Measurements from ENCODE around the gene TAF6. TPM values are rescaled to one million over a fixed set of nuclear protein-coding genes. Genes with fewer than 3 reads are reported as not detected.
A peak's percentile ranks its signal among the peaks of the same experiment; 100 is the strongest.

TAF6 gene
- total RNA-seq, 3 donors from 2014 or later = 31.5 to 35.0 (median 34.4) TPM

GRCh38 chr7:100088621-100089457 lies 30.3 kb downstream of the TAF6 start, which contains the start of gene COPS6:
Gene COPS6, plus strand, starts transcription at chr7:100088969. Its CDS starts 22 bp downstream, at chr7:100088991.
- Histone ChIP-seq H3K27me3 (no peaks in the 10 kb centered on the region), H3K36me3 (peaks cover 9% of the 10 kb centered on the region), H3K4me3 (peak within 1 kb of the TSS; percentile 57 to 87 (median 78)), H3K9me3 (no peaks in the 10 kb centered on the region), H3K4me1 (peaks cover 0 to 3% of the 10 kb centered on the region in 2 donors), H3K27ac (peak within 1 kb of the TSS; percentile 88 to 90)
- TF ChIP-seq, protein P1, sequence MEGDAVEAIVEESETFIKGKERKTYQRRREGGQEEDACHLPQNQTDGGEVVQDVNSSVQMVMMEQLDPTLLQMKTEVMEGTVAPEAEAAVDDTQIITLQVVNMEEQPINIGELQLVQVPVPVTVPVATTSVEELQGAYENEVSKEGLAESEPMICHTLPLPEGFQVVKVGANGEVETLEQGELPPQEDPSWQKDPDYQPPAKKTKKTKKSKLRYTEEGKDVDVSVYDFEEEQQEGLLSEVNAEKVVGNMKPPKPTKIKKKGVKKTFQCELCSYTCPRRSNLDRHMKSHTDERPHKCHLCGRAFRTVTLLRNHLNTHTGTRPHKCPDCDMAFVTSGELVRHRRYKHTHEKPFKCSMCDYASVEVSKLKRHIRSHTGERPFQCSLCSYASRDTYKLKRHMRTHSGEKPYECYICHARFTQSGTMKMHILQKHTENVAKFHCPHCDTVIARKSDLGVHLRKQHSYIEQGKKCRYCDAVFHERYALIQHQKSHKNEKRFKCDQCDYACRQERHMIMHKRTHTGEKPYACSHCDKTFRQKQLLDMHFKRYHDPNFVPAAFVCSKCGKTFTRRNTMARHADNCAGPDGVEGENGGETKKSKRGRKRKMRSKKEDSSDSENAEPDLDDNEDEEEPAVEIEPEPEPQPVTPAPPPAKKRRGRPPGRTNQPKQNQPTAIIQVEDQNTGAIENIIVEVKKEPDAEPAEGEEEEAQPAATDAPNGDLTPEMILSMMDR (IDR thresholded peaks at IDR 0.05) = no peak
- TF ChIP-seq POLR2A (IDR thresholded peaks at IDR 0.05) (peak; percentile 62), POLR2AphosphoS5 (IDR thresholded peaks at IDR 0.05) (peak; percentile 91 to 92 (median 92))
- DNase-seq (ENCODE audit: low spot score in 2 of 2) = peak; percentile 63 to 83
- intact Hi-C loops (cut with DNase I; ENCODE audit: low total_unique reads) = loop anchor here (10.0 kb wide), 2 partner anchors 56 to 74 kb away; partner anchors contain the start of genes LAMTOR4 and ZKSCAN1

DNA sequence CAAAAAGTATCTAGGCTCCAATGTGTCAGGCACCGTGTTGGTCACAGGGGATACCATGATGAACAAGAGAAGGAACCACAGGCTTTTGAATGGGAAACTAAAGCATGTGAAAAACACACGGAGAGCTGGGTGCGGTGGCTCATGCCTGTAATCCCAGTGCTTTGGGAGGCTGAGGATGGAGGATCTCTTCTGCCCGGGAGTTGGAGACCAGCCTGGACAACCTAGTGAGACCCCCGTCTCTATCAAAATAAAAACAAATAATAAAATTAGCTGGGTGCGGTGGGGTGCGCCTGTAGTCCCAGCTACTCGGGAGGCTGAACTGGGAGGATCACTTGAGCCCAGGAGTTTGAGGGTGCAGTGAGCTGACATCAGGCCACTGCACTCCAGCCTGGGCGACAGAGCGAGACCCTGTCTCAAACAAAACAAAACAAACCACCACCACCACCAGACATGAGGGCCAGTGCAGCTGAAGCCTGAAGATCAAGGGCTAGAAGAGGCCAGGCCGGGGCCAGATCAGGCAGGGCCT lies 31.0 kb downstream of the TAF6 start:
- H3K27ac ChIP-seq = peak overlapping the region; percentile 88 to 90
- no peaks in the 10 kb centered on the region for H3K27me3 ChIP-seq
- intact Hi-C loops (cut with DNase I; ENCODE audit: low total_unique reads) = loop anchor here (10.0 kb wide), 2 partner anchors 57 to 73 kb away; partner anchors contain the start of genes LAMTOR4 and ZKSCAN1
- H3K9me3 ChIP-seq = no peaks in the 10 kb centered on the region
- H3K36me3 ChIP-seq = peaks cover 9% of the 10 kb centered on the region
- DNase-seq (ENCODE audit: low spot score in 2 of 2) = no peak
- H3K4me1 ChIP-seq = peaks cover 0 to 3% of the 10 kb centered on the region in 2 donors
- H3K4me3 ChIP-seq = peak overlapping the region; percentile 57 to 87 (median 78)
- TF ChIP-seq POLR2AphosphoS5 (IDR thresholded peaks at IDR 0.05) = no peak
- TF ChIP-seq, protein P1 (IDR thresholded peaks at IDR 0.05) = no peak
- TF ChIP-seq POLR2A (IDR thresholded peaks at IDR 0.05) = no peak

DNA sequence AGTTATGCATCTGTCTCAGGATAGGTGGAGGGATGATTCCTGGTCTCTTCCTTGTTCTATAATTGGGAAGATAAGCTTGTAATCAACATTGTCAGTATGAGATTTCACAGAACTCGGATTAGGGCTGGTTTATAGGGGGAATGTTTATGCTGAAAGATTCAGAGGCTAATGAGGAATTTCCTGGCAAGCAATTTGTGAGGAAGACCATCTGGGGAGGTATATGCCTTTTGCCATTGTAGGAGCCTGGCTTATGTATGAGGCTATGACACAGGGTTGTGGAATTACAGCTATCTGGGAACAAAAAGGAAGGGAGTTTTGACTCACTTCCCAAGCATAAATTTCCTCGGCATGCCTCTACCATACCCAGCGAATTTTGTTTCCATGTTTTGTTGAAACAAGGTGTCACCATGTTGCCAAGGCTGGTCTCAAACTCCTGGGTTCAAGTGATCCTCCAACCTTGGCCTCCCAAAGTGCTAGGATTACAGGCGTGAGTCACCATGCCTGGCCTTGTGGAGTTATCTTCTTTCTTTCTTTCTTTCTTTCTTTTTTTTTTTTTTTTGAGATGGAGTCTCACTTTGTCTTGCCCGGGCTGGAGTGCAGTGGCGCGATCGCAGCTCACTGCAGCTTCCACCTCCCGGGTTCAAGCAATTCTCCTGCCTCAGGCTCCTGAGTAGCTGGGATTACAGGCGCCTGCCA lies 32.0 kb downstream of the TAF6 start:
- H3K9me3 ChIP-seq = no peaks in the 10 kb centered on the region
- no peak for DNase-seq (ENCODE audit: low spot score in 2 of 2)
- peaks cover 0 to 3% of the 10 kb centered on the region in 2 donors for H3K4me1 ChIP-seq
- H3K36me3 ChIP-seq = peaks cover 9% of the 10 kb centered on the region
- no peak for TF ChIP-seq POLR2AphosphoS5 (IDR thresholded peaks at IDR 0.05)
- no peak for TF ChIP-seq POLR2A (IDR thresholded peaks at IDR 0.05)
- TF ChIP-seq, protein P1 (IDR thresholded peaks at IDR 0.05) = no peak
- no peaks in the 10 kb centered on the region for H3K27me3 ChIP-seq
- no peak overlapping the region for H3K4me3 ChIP-seq
- intact Hi-C loops (cut with DNase I; ENCODE audit: low total_unique reads) = loop anchor here (10.0 kb wide), 2 partner anchors 58 to 72 kb away; partner anchors contain the start of genes LAMTOR4 and ZKSCAN1
- H3K27ac ChIP-seq = no peak overlapping the region

DNA sequence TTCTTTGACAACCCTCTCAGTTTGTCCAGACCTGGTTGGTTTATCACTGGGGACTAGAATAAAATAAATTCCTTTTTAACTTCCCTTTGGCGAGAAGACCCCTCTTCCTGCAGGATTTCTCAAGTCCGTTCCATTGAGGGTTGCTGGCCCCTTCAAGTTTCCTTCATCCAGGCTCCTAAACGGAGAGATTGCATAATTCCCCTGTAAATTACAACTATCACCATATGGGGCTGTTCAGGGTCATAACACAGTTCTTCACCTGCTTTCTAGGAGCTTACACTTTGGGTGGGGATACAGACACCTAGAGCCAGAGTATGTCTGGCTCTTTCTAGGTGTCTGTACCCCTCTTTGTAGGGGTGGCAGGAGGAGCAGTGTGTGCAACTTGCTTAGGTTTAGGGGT lies 33.6 kb downstream of the TAF6 start:
- Histone ChIP-seq H3K27me3 (no peaks in the 10 kb centered on the region), H3K4me3 (no peak overlapping the region), H3K36me3 (no peaks in the 10 kb centered on the region), H3K9me3 (no peaks in the 10 kb centered on the region), H3K4me1 (peaks cover 0 to 4% of the 10 kb centered on the region in 2 donors), H3K27ac (no peak overlapping the region)
- intact Hi-C loops (cut with DNase I; ENCODE audit: low total_unique reads) = loop anchor here (10.0 kb wide), 2 partner anchors 59 to 71 kb away; partner anchors contain the start of genes LAMTOR4 and ZKSCAN1
- no peak for DNase-seq (ENCODE audit: low spot score in 2 of 2)
- TF ChIP-seq POLR2A (IDR thresholded peaks at IDR 0.05) (no peak), POLR2AphosphoS5 (IDR thresholded peaks at IDR 0.05) (no peak)
- TF ChIP-seq, protein P1 (IDR thresholded peaks at IDR 0.05) = no peak

Data from breast epithelium (tissue), 4 donors.